SK-N-SH (cell line): ENCODE results near the gene RNF151. TPM values are rescaled to one million over a fixed set of nuclear protein-coding genes. Genes with fewer than 3 reads are reported as not detected.
A peak's percentile ranks its signal among the peaks of the same experiment; 100 is the strongest.
"Not testable (repeated sequence)": the region's sequence is repeated elsewhere in the genome, so short reads cannot be mapped to it uniquely, and the experiment has no call there.

ENCODE experiments used
- CTCF ChIA-PET: fragments of 300-600, 350-600 bp; formaldehyde crosslinking; extraction: SDS; loops from one replicate; lab custom pipeline; 2021; lab: Yijun Ruan, JAX
- POLR2A ChIA-PET: fragments of 350-600 bp; sonication (Branson Sonifier 250); formaldehyde crosslinking; extraction: SDS; loops from one replicate; lab custom pipeline; 2020; ENCODE audit warnings: antibody characterized with exemption, inconsistent platforms; lab: Yijun Ruan, JAX
- DNase-seq: peaks from one replicate; pipeline ENCODE4 v3.0.0; 2012
- H2AFZ ChIP-seq: fragments of 200-600 bp; sonication (generic); 2 replicates; pipeline ENCODE4 v1.8.1; 2016; ENCODE audit warnings: antibody characterized with exemption, mild to moderate bottlenecking, low read depth
- H3F3A ChIP-seq: fragments of 200-600 bp; sonication (generic); replicated peaks from 2 replicates; pipeline ENCODE3; 2016; ENCODE audit warnings: antibody characterized with exemption, mild to moderate bottlenecking; ENCODE audit not compliant: insufficient read depth
- H3K27ac ChIP-seq, 2 experiments: fragments of 200-500 bp in 1 of 2; fragments of 200-600 bp in 1 of 2; sonication (Bioruptor generic) in 1 of 2; sonication (generic), shearing (Covaris generic) in 1 of 2; 2 replicates each; pipeline versions ENCODE4 v1.5.1 to v1.6.1; 2014 to 2016; ENCODE audit warnings: low read depth in 2 of 2, inconsistent platforms in 1 of 2, low read length in 1 of 2, mild to moderate bottlenecking in 1 of 2, mixed read lengths in 1 of 2
- H3K27me3 ChIP-seq: fragments of 200-600 bp; sonication (generic), shearing (Covaris generic); 2 replicates; pipeline ENCODE4 v1.6.1; 2016; ENCODE audit warnings: mixed run types; ENCODE audit not compliant: insufficient read depth
- H3K36me3 ChIP-seq, 2 experiments: fragments of 200-500 bp in 1 of 2; fragments of 200-600 bp in 1 of 2; sonication (Bioruptor generic) in 1 of 2; sonication (generic) in 1 of 2; replicated peaks in 1 of 2; 2 replicates each; pipeline versions ENCODE3 to v1.5.1; 2014 to 2016; ENCODE audit warnings: low read length in 1 of 2, mild to moderate bottlenecking in 1 of 2; ENCODE audit not compliant: insufficient read depth in 2 of 2, control insufficient read depth in 1 of 2
- H3K4me1 ChIP-seq, 2 experiments: fragments of 200-500 bp in 1 of 2; fragments of 200-600 bp in 1 of 2; sonication (Bioruptor generic) in 1 of 2; sonication (generic), shearing (Covaris generic) in 1 of 2; 2 replicates each; pipeline versions ENCODE4 v1.5.1 to v1.6.1; 2014 to 2016; ENCODE audit warnings: low read depth in 1 of 2, low read length in 1 of 2, mixed run types in 1 of 2; ENCODE audit not compliant: insufficient read depth in 2 of 2, control insufficient read depth in 1 of 2
- H3K4me2 ChIP-seq: fragments of 200-600 bp; sonication (generic), shearing (Covaris generic); 2 replicates; pipeline ENCODE4 v1.6.1; 2017; ENCODE audit warnings: mixed run types
- H3K4me3 ChIP-seq, 2 experiments: fragments of 200-500 bp in 1 of 2; fragments of 200-600 bp in 1 of 2; sonication (Bioruptor generic) in 1 of 2; sonication (generic), shearing (Covaris generic) in 1 of 2; 2 replicates each; pipeline versions ENCODE4 v1.5.1 to v1.8.1; 2014 to 2016; ENCODE audit warnings: low read depth in 2 of 2, inconsistent platforms in 1 of 2, low read length in 1 of 2, mild to moderate bottlenecking in 1 of 2, mixed read lengths in 1 of 2, moderate library complexity in 1 of 2
- H3K79me2 ChIP-seq: fragments of 200-600 bp; sonication (generic); 2 replicates; pipeline ENCODE4 v1.8.1; 2017; ENCODE audit warnings: mild to moderate bottlenecking; ENCODE audit not compliant: insufficient read depth
- H3K9ac ChIP-seq: fragments of 200-600 bp; sonication (generic); 2 replicates; pipeline ENCODE4 v1.6.1; 2017; ENCODE audit warnings: mixed run types
- H3K9me2 ChIP-seq: fragments of 200-600 bp; sonication (generic); 2 replicates; pipeline ENCODE4 v1.6.1; 2017; ENCODE audit warnings: mixed run types
- H3K9me3 ChIP-seq: fragments of 200-600 bp; sonication (generic); 2 replicates; pipeline ENCODE4 v1.6.1; 2017; ENCODE audit warnings: mixed run types, mild to moderate bottlenecking, moderate library complexity
- H4K20me1 ChIP-seq: fragments of 200-600 bp; sonication (generic); 2 replicates; pipeline ENCODE4 v1.6.1; 2017; ENCODE audit warnings: mild to moderate bottlenecking, mixed run types; ENCODE audit not compliant: insufficient read depth
- CHD2 ChIP-seq: fragments of 150-350 bp; IDR thresholded peaks from 2 replicates; pipeline ENCODE4 v1.6.1; 2018; ENCODE audit warnings: low read length; ENCODE audit not compliant: partially characterized antibody
- FOXJ3 ChIP-seq: sonication (generic); formaldehyde crosslinking; IDR thresholded peaks from 2 replicates; pipeline ENCODE4 v1.5.1; 2020; ENCODE audit warnings: mild to moderate bottlenecking, missing genetic modification reagents
- FOXM1 ChIP-seq: IDR thresholded peaks from 2 replicates; pipeline ENCODE4 v1.4.0; 2012; ENCODE audit warnings: low read depth, mild to moderate bottlenecking
- GABPA ChIP-seq: IDR thresholded peaks from 2 replicates; pipeline ENCODE4 v1.4.0; 2012; ENCODE audit warnings: low read depth, mild to moderate bottlenecking
- GATA2 ChIP-seq: sonication (generic); formaldehyde crosslinking; IDR thresholded peaks from 2 replicates; pipeline ENCODE4 v1.5.0; 2020; ENCODE audit warnings: mild to moderate bottlenecking, missing genetic modification reagents
- JUND ChIP-seq: IDR thresholded peaks from 2 replicates; pipeline ENCODE4 v1.4.0; 2012
- MEF2A ChIP-seq: IDR thresholded peaks from 2 replicates; pipeline ENCODE4 v1.4.0; 2012; ENCODE audit warnings: low read depth, borderline replicate concordance
- MXI1 ChIP-seq: IDR thresholded peaks from 2 replicates; pipeline ENCODE4 v1.6.1; 2012; ENCODE audit warnings: mild to moderate bottlenecking, low read depth, low read length, improper control_type of control experiment
- NRF1 ChIP-seq: IDR thresholded peaks from 2 replicates; pipeline ENCODE4 v1.6.1; 2012; ENCODE audit warnings: low read depth, mild to moderate bottlenecking, low read length
- POLR2AphosphoS5 ChIP-seq: IDR thresholded peaks from 2 replicates; pipeline ENCODE4 v1.6.1; 2012; ENCODE audit warnings: low read depth, low read length
- RCOR1 ChIP-seq: fragments of 150-350 bp; IDR thresholded peaks from 2 replicates; pipeline ENCODE4 v1.6.1; 2017; ENCODE audit warnings: antibody characterized with exemption, low read length
- RXRA ChIP-seq: IDR thresholded peaks from 2 replicates; pipeline ENCODE4 v1.4.0; 2012; ENCODE audit warnings: low read depth, mild to moderate bottlenecking, borderline replicate concordance
- SIN3A ChIP-seq: IDR thresholded peaks from 2 replicates; pipeline ENCODE4 v1.6.1; 2012; ENCODE audit warnings: low read depth, mild to moderate bottlenecking, low read length, moderate library complexity, borderline replicate concordance
- TAF1 ChIP-seq: IDR thresholded peaks from 2 replicates; pipeline ENCODE4 v1.6.1; 2012; ENCODE audit warnings: low read depth, mild to moderate bottlenecking, low read length, moderate library complexity, borderline replicate concordance
- TCF12 ChIP-seq: IDR thresholded peaks from 2 replicates; pipeline ENCODE4 v1.4.0; 2012
- TEAD4 ChIP-seq: IDR thresholded peaks from 2 replicates; pipeline ENCODE4 v1.4.0; 2012; ENCODE audit warnings: mild to moderate bottlenecking, borderline replicate concordance; ENCODE audit not compliant: insufficient read depth
- USF1 ChIP-seq: IDR thresholded peaks from 2 replicates; pipeline ENCODE4 v1.4.0; 2012; ENCODE audit warnings: low read depth, borderline replicate concordance
- WGBS: methylation state at CpG from one replicate; pipeline ENCODE4 v1.1.6; 2017; ENCODE audit warnings: low lambda C conversion rate; 5-methylcytosine and 5-hydroxymethylcytosine counted together
- polyA plus RNA-seq, 3 experiments: library from polyadenylated mRNA; depleted of rRNA; stranded (reverse); fragments of >200 nt; gene quantifications; 2 replicates each; pipeline ENCODE4 v1.2.3, GENCODE V29; 2012
- TF ChIP-seq, protein P1 (sequence below): fragments of 150-350 bp; IDR thresholded peaks from 2 replicates; pipeline ENCODE4 v1.6.1; 2016; ENCODE audit warnings: mild to moderate bottlenecking, low read depth, low read length

The RNF151 gene
- polyA plus RNA-seq, 1 of the 3 experiments (the other 2 are of a cell fraction) = 0.07 TPM

DNA sequence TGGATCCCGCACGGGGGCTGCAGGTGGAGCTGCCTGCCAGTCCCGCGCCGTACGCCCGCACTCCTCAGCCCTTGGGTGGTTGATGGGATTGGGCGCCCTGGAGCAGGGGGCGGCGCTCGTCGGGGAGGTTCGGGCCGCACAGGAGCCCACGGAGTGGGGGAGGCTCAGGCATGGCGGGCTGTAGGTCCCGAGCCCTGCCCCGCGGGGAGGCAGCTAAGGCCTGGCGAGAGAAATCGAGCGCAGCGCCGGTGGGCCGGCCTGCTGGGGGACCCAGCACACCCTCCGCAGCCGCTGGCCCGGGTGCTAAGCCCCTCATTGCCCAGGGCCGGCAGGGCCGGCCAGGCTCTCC, 8.5 kb upstream of the RNF151 start:
- WGBS = no CpG with 5 or more reads among the region's 30 CpGs

DNA sequence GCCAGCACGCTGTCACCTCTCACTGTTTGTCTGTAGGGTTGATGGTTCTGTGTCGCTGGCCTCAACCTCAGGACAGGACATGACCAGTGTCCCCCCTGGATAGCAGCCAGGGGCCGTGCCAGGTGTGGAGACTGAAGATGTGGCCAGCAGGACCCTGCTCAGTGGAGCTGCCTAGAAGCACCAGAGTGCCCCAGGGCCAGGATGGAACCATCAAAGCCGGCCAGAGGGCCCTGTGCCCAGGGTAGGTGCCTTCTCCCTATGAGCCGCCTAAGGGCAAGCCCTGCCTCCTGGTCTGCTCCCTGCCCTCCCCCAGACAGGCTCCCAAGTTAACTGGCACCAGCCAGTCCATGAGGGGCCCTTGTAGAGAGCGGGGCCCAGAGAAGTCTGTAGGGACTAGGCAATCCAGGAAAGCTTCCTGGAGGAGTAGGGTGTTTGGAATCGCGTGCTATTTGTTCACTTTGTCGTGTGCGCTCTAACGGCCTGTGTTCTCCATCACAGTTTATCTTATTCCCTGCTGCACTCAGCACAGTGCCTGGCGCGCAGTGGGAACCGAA, 7.9 kb upstream of the RNF151 start:
- Histone ChIP-seq H3K4me1 (peaks cover 0 to 47% of the 10 kb centered on the region in 2 experiments; a peak in 1 of 4 replicates), H3K9me3 (no peaks in the 10 kb centered on the region), H3K4me2 (peak overlapping the region; percentile 76; the same call in 1 of the 2 replicates), H3K27ac (peak overlapping the region in 1 of 2 experiments; percentile 73; a peak in 3 of 4 replicates), H2AFZ (peak overlapping the region; percentile 83; the same call in 1 of the 2 replicates), H4K20me1 (peaks cover 32% of the 10 kb centered on the region), H3K36me3 (peaks cover 18 to 23% of the 10 kb centered on the region in 2 experiments), H3K79me2 (peaks cover 42% of the 10 kb centered on the region), H3F3A (peaks cover 32% of the 10 kb centered on the region), H3K9me2 (no peaks in the 10 kb centered on the region)
- ChIA-PET POLR2A (interaction anchor here (0.7 kb wide), 1 partner anchor 16 kb away, joined by 3 read pairs; the partner anchor contains the start of gene MSRB1), CTCF (interaction anchor here (0.8 to 2.5 kb wide), 7 partner anchors 9 to 176 kb away, joined by 3 to 8 read pairs (median 5); partner anchors contain the start of genes MSRB1 and NUBP2)
- DNase-seq = no peak
- WGBS = 49% methylated on average over 10 of the region's 14 CpGs
- TF ChIP-seq TAF1 (no peak), CHD2 (no peak)
- TF ChIP-seq, all 33 proteins: peak for 0
- H3K4me3 ChIP-seq = peak overlapping the region; percentile 58 to 86; a peak in 3 of 4 replicates
- H3K9ac ChIP-seq = no peak overlapping the region
- no peaks in the 10 kb centered on the region for H3K27me3 ChIP-seq

More for the DNA sequence above, 8.5 kb upstream of the RNF151 start:
- H3K9ac ChIP-seq, H3K9me2 ChIP-seq, H2AFZ ChIP-seq, H3K27me3 ChIP-seq, H3K9me3 ChIP-seq, H3K4me2 ChIP-seq, H3K27ac ChIP-seq, DNase-seq, H3K4me3 ChIP-seq: not testable (repeated sequence)
- peaks cover 35% of the 10 kb centered on the region for H3K79me2 ChIP-seq
- peaks cover 25% of the 10 kb centered on the region for H3F3A ChIP-seq
- H3K4me1 ChIP-seq = peaks cover 0 to 40% of the 10 kb centered on the region in 2 experiments; a peak in 1 of 4 replicates
- CTCF ChIA-PET = interaction anchor here (0.8 to 2.5 kb wide), 7 partner anchors 8 to 175 kb away, joined by 3 to 8 read pairs (median 4); partner anchors contain the start of genes MSRB1 and NUBP2
- peaks cover 26% of the 10 kb centered on the region for H4K20me1 ChIP-seq
- POLR2A ChIA-PET = interaction anchor here (0.7 kb wide), 1 partner anchor 15 kb away, joined by 3 read pairs; the partner anchor contains the start of gene MSRB1
- peaks cover 11 to 20% of the 10 kb centered on the region in 2 experiments for H3K36me3 ChIP-seq

GRCh38 chr16:1959269-1960039, 7.2 kb upstream of the RNF151 start, which contains the start of gene NDUFB10:
Gene NDUFB10 (plus strand): TSS chr16:1959538. CDS start chr16:1959625, 87 bp downstream.
- peaks cover 0 to 44% of the 10 kb centered on the region in 2 experiments; a peak in 1 of 4 replicates for H3K4me1 ChIP-seq
- peaks cover 19 to 24% of the 10 kb centered on the region in 2 experiments for H3K36me3 ChIP-seq
- ChIA-PET CTCF (interaction anchor here (0.6 to 2.5 kb wide), 9 partner anchors 9 to 97 kb away, joined by 3 to 8 read pairs (median 4); partner anchors contain the start of gene MSRB1), POLR2A (interaction anchor here (0.6 kb wide), 1 partner anchor 19 kb away, joined by 7 read pairs; no protein-coding TSS in a partner anchor)
- no peaks in the 10 kb centered on the region for H3K9me2 ChIP-seq
- peaks cover 38% of the 10 kb centered on the region for H4K20me1 ChIP-seq
- DNase-seq = peak; percentile 96
- H3F3A ChIP-seq = peaks cover 36% of the 10 kb centered on the region
- H3K9me3 ChIP-seq = no peaks in the 10 kb centered on the region
- peaks cover 48% of the 10 kb centered on the region for H3K79me2 ChIP-seq
- H3K27ac ChIP-seq = peak within 1 kb of the TSS; percentile 51 to 73
- peak within 1 kb of the TSS; percentile 83 for H2AFZ ChIP-seq
- 1% methylated on average over 26 of the region's 79 CpGs for WGBS
- no peaks in the 10 kb centered on the region for H3K27me3 ChIP-seq
- H3K4me2 ChIP-seq = peak within 1 kb of the TSS; percentile 76
- H3K4me3 ChIP-seq = peak within 1 kb of the TSS; percentile 58 to 86
- peak within 1 kb of the TSS; percentile 89 for H3K9ac ChIP-seq
- TF ChIP-seq TAF1 = peak; percentile 85; the same call in 1 of the 2 replicates
- no peak for TF ChIP-seq SIN3A
- TF ChIP-seq GATA2 (CRISPR knock-in tag) = no peak
- no peak for TF ChIP-seq FOXM1
- peak; percentile 91 for TF ChIP-seq POLR2AphosphoS5
- peak; percentile 82 for TF ChIP-seq NRF1
- no peak for TF ChIP-seq MEF2A
- TF ChIP-seq RXRA = no peak
- no peak for TF ChIP-seq FOXJ3
- TF ChIP-seq TEAD4 = no peak
- peak; percentile 74 for TF ChIP-seq MXI1
- TF ChIP-seq, protein P1, sequence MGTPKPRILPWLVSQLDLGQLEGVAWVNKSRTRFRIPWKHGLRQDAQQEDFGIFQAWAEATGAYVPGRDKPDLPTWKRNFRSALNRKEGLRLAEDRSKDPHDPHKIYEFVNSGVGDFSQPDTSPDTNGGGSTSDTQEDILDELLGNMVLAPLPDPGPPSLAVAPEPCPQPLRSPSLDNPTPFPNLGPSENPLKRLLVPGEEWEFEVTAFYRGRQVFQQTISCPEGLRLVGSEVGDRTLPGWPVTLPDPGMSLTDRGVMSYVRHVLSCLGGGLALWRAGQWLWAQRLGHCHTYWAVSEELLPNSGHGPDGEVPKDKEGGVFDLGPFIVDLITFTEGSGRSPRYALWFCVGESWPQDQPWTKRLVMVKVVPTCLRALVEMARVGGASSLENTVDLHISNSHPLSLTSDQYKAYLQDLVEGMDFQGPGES = no peak
- no peak for TF ChIP-seq JUND
- TF ChIP-seq RCOR1 = no peak
- no peak for TF ChIP-seq TCF12
- TF ChIP-seq CHD2 = peak; percentile 82
- no peak for TF ChIP-seq USF1
- TF ChIP-seq GABPA = peak; percentile 29; the same call in 1 of the 2 replicates
